ENCODE measurements around the gene PLEKHA6.

The PLEKHA6 gene

DNA sequence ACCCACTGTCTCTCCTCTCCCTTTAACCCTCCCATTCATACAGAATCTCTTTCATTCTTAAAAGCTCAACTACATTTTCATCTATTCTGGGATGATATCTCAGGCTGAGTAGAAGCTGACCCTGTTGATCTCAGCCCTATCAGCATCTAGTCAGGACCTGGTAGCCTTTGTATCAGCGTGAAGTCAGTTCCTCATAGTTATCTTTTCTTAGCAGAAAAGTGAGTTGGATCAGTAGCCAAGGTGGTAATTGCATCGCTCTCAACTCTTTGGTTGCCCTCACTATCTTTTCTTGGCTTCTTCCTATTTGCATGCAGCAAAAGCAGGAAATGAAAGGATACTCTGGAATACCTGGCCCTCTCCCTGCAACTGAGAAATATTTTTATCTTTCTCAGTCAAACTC lies 132.4 kb downstream of the PLEKHA6 start:
- TF ChIP-seq, protein P1, sequence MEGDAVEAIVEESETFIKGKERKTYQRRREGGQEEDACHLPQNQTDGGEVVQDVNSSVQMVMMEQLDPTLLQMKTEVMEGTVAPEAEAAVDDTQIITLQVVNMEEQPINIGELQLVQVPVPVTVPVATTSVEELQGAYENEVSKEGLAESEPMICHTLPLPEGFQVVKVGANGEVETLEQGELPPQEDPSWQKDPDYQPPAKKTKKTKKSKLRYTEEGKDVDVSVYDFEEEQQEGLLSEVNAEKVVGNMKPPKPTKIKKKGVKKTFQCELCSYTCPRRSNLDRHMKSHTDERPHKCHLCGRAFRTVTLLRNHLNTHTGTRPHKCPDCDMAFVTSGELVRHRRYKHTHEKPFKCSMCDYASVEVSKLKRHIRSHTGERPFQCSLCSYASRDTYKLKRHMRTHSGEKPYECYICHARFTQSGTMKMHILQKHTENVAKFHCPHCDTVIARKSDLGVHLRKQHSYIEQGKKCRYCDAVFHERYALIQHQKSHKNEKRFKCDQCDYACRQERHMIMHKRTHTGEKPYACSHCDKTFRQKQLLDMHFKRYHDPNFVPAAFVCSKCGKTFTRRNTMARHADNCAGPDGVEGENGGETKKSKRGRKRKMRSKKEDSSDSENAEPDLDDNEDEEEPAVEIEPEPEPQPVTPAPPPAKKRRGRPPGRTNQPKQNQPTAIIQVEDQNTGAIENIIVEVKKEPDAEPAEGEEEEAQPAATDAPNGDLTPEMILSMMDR (IDR thresholded peaks at IDR 0.05) = no peak

DNA sequence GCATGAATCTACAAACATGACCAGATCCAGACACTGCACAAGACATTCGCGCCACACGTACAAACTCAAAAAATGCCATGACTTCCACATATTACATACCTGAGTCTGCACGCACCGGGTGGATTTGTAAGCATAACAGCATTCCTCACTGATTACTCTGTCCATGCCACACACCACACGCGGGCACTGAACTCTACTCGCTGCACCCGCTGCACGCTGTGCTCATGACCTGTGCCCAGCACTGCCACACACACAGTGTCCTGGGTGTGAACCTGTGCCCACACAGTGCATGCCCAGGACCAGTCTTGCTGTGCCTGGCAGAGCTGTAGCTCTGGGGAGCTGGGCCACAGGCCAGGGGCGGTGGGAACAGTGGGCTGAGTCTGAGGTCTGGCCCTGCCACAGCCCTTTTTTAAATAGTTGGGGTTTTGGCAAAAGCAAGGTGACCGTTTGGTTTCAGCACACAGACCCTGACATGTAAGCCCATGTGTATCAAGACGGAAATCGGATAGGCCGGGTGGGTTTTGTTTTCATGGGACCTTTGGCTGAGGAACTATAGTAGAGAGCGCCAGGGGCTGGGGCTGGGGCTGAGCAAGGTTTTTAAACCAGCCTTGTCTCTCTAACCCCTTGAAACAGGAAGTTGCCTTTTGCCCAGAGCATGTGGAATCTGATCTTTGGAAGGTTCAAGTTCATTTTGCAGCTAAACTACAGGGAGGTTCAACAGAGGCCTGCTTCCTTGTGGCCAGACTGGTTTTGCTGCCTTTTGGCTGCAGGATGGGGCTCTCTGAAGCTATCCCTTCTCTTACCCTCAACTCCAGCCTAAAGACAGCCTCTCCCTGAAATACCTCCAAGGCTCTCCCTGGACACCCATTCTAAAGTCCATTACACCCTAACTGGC lies 133.6 kb downstream of the PLEKHA6 start:
- TF ChIP-seq, protein P1 (IDR thresholded peaks at IDR 0.05) = no peak

DNA sequence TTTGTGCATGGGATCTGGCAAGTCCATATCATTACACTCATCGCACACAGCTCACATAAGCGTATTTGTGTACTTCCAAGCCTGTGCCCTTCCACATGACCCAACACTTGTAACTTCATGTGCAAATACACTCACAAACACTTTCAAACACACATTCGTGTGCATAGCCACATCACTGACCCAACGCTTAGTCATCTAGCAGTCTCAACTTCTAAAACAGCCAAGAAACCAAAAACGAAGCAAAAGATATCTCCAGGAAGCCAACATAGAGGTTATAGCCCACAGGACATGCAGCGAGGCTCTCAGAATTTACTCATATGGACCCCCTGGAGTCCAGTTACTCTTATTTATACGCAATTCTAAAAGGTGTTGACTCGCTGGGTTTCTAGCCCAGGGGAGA lies 135.1 kb downstream of the PLEKHA6 start:
- TF ChIP-seq, protein P1 (IDR thresholded peaks at IDR 0.05) = no peak

DNA sequence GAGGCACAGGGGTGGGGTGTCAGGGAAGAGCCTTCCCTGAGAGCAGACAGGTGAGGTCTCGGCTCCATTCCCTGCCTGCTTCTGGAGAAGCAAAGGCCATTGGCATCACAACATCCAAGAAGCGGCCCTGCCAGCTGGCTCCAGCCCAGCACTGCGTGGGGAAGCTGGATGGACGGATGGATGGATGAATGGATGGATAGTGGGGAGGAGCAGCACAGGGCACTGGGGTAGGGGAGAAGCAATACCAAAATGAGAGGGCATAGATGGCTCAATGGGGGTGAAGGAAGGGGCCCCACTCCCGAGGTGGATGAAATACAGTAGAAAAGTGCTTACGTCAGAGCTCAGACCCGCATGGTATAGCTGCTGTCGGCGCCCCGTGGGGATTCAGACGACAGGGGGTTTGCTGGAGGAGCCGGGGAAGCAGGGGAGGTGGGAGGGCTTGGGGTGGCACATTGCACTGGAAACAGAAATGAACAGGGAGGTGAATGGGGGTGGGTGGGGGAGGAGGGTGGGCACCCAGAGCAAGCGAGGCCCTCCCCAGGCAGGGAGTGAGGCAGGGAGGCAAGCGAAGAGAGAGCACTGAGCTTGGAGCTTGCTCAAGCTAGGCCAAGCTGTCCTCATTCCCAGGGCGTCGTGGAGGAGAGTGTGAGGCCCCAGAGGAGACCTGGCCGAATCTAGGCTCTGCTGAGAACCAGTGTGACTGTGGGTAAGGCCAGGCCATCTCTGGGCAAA lies 136.4 kb downstream of the PLEKHA6 start:
- TF ChIP-seq, protein P1 (IDR thresholded peaks at IDR 0.05) = no peak

DNA sequence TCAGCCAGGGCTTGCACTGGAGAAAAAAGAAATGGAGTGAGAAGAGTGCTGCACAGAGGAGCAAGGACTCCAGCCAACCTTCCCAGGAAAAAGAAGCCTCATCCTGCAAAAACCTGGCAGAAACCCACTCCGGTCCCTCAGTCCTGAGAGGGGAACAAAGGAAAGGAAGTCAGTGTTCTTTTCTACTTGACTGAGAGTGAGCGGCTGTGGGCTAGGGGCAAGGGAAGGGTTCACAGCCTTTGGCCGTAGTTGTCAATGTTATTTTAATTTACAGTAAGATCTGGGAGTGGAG lies 137.0 kb downstream of the PLEKHA6 start:
- TF ChIP-seq, protein P1 (IDR thresholded peaks at IDR 0.05) = no peak

DNA sequence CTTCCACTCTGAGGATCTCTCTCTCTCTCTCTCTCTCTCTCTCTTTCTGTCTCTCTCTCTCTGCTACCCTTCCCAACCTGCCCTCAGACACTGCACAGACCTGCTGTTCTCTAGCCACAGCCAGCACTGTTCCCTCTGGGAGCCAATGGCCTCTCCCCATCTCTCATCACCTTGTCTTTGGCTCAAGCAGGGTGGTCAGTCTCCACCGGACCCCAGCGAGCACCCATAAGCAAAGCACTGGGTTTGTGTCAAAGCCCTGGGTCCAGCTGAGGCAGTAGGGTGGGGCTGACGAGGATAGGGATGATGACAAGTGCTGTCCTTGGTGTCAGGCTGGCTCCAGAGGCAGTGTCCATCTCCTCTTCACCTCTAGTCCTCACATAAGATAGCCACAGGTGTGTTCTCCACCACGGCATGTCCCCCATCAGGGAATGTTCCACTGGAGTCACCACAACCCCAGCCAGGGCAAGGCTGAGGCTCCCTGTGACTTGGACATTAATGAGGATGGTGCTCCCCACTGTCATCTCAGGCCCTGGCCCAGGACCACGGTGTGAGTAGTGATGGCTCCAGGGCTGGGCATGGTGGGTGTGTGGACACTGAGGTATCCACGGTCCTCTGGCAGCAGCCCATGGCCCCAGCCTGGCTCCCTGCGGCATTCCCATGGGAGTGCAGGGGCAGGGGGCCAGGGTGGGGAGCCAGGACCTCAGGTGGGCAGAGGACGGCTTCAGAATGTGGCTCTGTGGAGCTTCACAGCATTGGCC lies 137.5 kb downstream of the PLEKHA6 start:
- TF ChIP-seq, protein P1 (IDR thresholded peaks at IDR 0.05) = no peak

DNA sequence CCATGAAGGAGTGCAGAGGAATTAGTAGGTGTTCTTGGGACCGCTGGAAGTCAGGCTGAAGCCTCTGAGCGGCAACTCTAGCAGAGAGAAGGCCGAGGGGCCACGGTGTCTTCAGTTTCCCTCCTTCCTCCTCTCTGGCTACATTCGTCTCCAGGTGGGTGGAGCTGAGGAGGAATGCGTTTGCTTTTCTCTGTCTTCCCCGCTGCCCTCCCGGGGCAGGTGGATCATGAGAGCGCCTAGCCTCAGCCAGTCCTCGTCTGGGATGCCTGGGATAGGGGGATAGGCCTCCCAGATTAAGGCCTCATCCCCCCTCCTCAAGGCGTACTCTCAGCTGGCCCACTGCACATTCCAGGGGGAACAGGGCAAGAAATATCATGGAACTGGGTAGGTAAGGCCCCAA lies 138.5 kb downstream of the PLEKHA6 start:
- TF ChIP-seq, protein P1 (IDR thresholded peaks at IDR 0.05) = no peak
